H1 (cell line): ENCODE results near the gene ANKMY2. TPM values are rescaled to one million over a fixed set of nuclear protein-coding genes. Genes with fewer than 3 reads are reported as not detected.
"Not testable (repeated sequence)": the region's sequence is repeated elsewhere in the genome, so short reads cannot be mapped to it uniquely, and the experiment has no call there.

Experiments used
- CTCF ChIA-PET: fragments of 300-600 bp; sonication (Branson Sonifier 250); formaldehyde crosslinking; loops from one replicate; lab custom pipeline; 2021; ENCODE audit not compliant: partially characterized antibody; lab: Charles Lee
- POLR2A ChIA-PET: fragments of 300-600 bp; sonication (Branson Sonifier 250); formaldehyde crosslinking; loops from one replicate; lab custom pipeline; 2021; ENCODE audit warnings: inconsistent platforms; ENCODE audit not compliant: partially characterized antibody; lab: Charles Lee
- DNase-seq, 2 experiments: peaks; one replicate each; pipeline versions ENCODE4 v3.0.0 to v3.0.0-alpha.2; 2010 to 2022; ENCODE audit warnings: low spot score in 2 of 2, low read depth in 1 of 2, mixed read lengths in 1 of 2
- FAIRE-seq: peaks from 2 replicates; lab custom pipeline; 2011; peaks lifted over from hg19 to GRCh38; lab: Jason Lieb, UNC
- H2AFZ ChIP-seq: 2 replicates; pipeline ENCODE4 v1.8.1; 2012; ENCODE audit warnings: low read length, inconsistent platforms
- H2AK5ac ChIP-seq: 2 replicates; pipeline ENCODE4 v1.6.1; 2013; ENCODE audit warnings: low read depth, low read length
- H2BK120ac ChIP-seq: replicated peaks from 2 replicates; pipeline ENCODE3; 2013; ENCODE audit warnings: low read depth, low read length, inconsistent platforms
- H2BK12ac ChIP-seq: 2 replicates; pipeline ENCODE4 v1.6.1; 2013; ENCODE audit warnings: low read depth, low read length
- H2BK15ac ChIP-seq: 2 replicates; pipeline ENCODE4 v1.6.1; 2013; ENCODE audit warnings: low read length
- H2BK20ac ChIP-seq: 2 replicates; pipeline ENCODE4 v1.6.1; 2013; ENCODE audit warnings: low read length
- H2BK5ac ChIP-seq: 2 replicates; pipeline ENCODE4 v1.6.1; 2013; ENCODE audit warnings: low read depth, low read length
- H3K14ac ChIP-seq: 2 replicates; pipeline ENCODE4 v1.6.1; 2013; ENCODE audit warnings: inconsistent platforms; ENCODE audit not compliant: insufficient read length
- H3K18ac ChIP-seq: 2 replicates; pipeline ENCODE4 v1.6.1; 2013; ENCODE audit warnings: low read length; ENCODE audit errors: extremely low read depth
- H3K23ac ChIP-seq: 2 replicates; pipeline ENCODE4 v1.6.1; 2013; ENCODE audit warnings: inconsistent platforms; ENCODE audit not compliant: insufficient read length
- H3K23me2 ChIP-seq: 2 replicates; pipeline ENCODE4 v1.6.1; 2013; ENCODE audit warnings: low read depth, low read length
- H3K27ac ChIP-seq: 2 replicates; pipeline ENCODE4 v1.6.1; 2011; ENCODE audit warnings: low read depth, low read length, inconsistent platforms
- H3K27me3 ChIP-seq, 4 experiments: replicated peaks in 1 of 4; 1 replicate in 1 of 4; 2 replicates in 3 of 4; pipeline versions ENCODE4 v1.6.1 to v1.8.1; 2011 to 2013; ENCODE audit warnings: low read length in 3 of 4, mild to moderate bottlenecking in 3 of 4, inconsistent platforms in 2 of 4, mixed read lengths in 2 of 4, moderate library complexity in 1 of 4; ENCODE audit not compliant: control insufficient read depth in 3 of 4, insufficient read depth in 3 of 4; ENCODE audit errors: extremely low read depth in 1 of 4
- H3K36me3 ChIP-seq, 4 experiments: 2 replicates each; pipeline versions ENCODE4 v1.6.1 to v1.8.1; 2011 to 2013; ENCODE audit warnings: mild to moderate bottlenecking in 4 of 4, low read length in 3 of 4, moderate library complexity in 2 of 4, control low read depth in 1 of 4, inconsistent platforms in 1 of 4; ENCODE audit not compliant: insufficient read depth in 4 of 4, control insufficient read depth in 2 of 4
- H3K4ac ChIP-seq: replicated peaks from 2 replicates; pipeline ENCODE3; 2013; ENCODE audit warnings: low read length, low read depth, mixed read lengths, inconsistent platforms; ENCODE audit not compliant: insufficient read length
- H3K4me1 ChIP-seq, 4 experiments: replicated peaks in 1 of 4; 1 replicate in 1 of 4; 2 replicates in 3 of 4; pipeline versions ENCODE4 v1.6.1 to v1.8.1; 2011 to 2013; ENCODE audit warnings: low read length in 3 of 4, inconsistent platforms in 2 of 4, mixed read lengths in 1 of 4; ENCODE audit not compliant: insufficient read depth in 4 of 4, control insufficient read depth in 3 of 4
- H3K4me2 ChIP-seq, 2 experiments: 2 replicates each; pipeline versions ENCODE4 v1.6.1 to v1.8.1; 2011 to 2013; ENCODE audit warnings: low read depth in 2 of 2, low read length in 2 of 2, control low read depth in 1 of 2, inconsistent platforms in 1 of 2, mild to moderate bottlenecking in 1 of 2; ENCODE audit not compliant: insufficient read depth in 1 of 2
- H3K4me3 ChIP-seq, 4 experiments: fragments of 200-600, 300-600 bp in 1 of 4; sonication (generic), shearing (Covaris generic), sonication (Bioruptor Twin) in 1 of 4; 2 replicates each; pipeline versions ENCODE4 v1.5.1 to v1.8.1; 2011 to 2016; ENCODE audit warnings: low read length in 4 of 4, low read depth in 3 of 4, control low read depth in 2 of 4, inconsistent platforms in 2 of 4, mild to moderate bottlenecking in 2 of 4, mixed read lengths in 1 of 4, moderate library complexity in 1 of 4; ENCODE audit not compliant: insufficient read depth in 2 of 4; ENCODE audit errors: extremely low read depth in 1 of 4
- H3K56ac ChIP-seq: replicated peaks from 2 replicates; pipeline ENCODE3; 2013; ENCODE audit warnings: low read depth, mild to moderate bottlenecking, mixed read lengths, low read length, inconsistent platforms; ENCODE audit not compliant: insufficient read length
- H3K79me1 ChIP-seq: 2 replicates; pipeline ENCODE4 v1.6.1; 2013; ENCODE audit warnings: low read depth, low read length, control low read depth
- H3K79me2 ChIP-seq, 2 experiments: 2 replicates each; pipeline versions ENCODE4 v1.6.1 to v1.8.1; 2012 to 2013; ENCODE audit warnings: low read length in 2 of 2, mild to moderate bottlenecking in 2 of 2, inconsistent platforms in 1 of 2; ENCODE audit not compliant: insufficient read depth in 2 of 2, control insufficient read depth in 1 of 2
- H3K9ac ChIP-seq, 4 experiments: replicated peaks in 1 of 4; 1 replicate in 1 of 4; 2 replicates in 3 of 4; pipeline versions ENCODE4 v1.6.1 to v1.8.1; 2011 to 2013; ENCODE audit warnings: low read depth in 3 of 4, low read length in 3 of 4, control low read depth in 2 of 4, mild to moderate bottlenecking in 2 of 4, moderate library complexity in 2 of 4, inconsistent platforms in 1 of 4; ENCODE audit errors: extremely low read depth in 1 of 4
- H3K9me3 ChIP-seq, 2 experiments: 2 replicates each; pipeline versions ENCODE4 v1.6.1 to v1.8.1; 2012 to 2013; ENCODE audit warnings: mild to moderate bottlenecking in 2 of 2, moderate library complexity in 2 of 2, control low read depth in 1 of 2, inconsistent platforms in 1 of 2, low read depth in 1 of 2, low read length in 1 of 2, mixed read lengths in 1 of 2; ENCODE audit not compliant: insufficient read depth in 2 of 2
- H4K20me1 ChIP-seq, 2 experiments: replicated peaks in 1 of 2; 2 replicates each; pipeline versions ENCODE3 to v1.8.1; 2011 to 2013; ENCODE audit warnings: inconsistent platforms in 2 of 2, low read length in 2 of 2, mild to moderate bottlenecking in 1 of 2; ENCODE audit not compliant: insufficient read depth in 2 of 2, control insufficient read depth in 1 of 2
- H4K5ac ChIP-seq: 2 replicates; pipeline ENCODE4 v1.6.1; 2013; ENCODE audit warnings: low read length, low read depth, mixed read lengths, inconsistent platforms; ENCODE audit not compliant: insufficient read length
- H4K8ac ChIP-seq: 2 replicates; pipeline ENCODE4 v1.8.0; 2013; ENCODE audit warnings: mild to moderate bottlenecking, moderate library complexity, low read length, inconsistent platforms; ENCODE audit not compliant: insufficient read depth; ENCODE audit errors: extremely low read depth
- H4K91ac ChIP-seq: replicated peaks from 2 replicates; pipeline ENCODE3; 2013; ENCODE audit warnings: low read length, mixed read lengths, inconsistent platforms; ENCODE audit not compliant: insufficient read length
- WGBS, 2 experiments: shearing (Covaris generic) in 1 of 2; methylation state at CpG; one replicate each; pipeline versions ENCODE4 v1.1.6 to v1.1.7; 2013 to 2015; ENCODE audit warnings: low lambda C conversion rate in 2 of 2, mixed read lengths in 2 of 2, inconsistent platforms in 1 of 2, low coverage in 1 of 2, missing lambda C conversion rate in 1 of 2; ENCODE audit not compliant: insufficient replicate concordance in 2 of 2, insufficient coverage in 1 of 2, insufficient read length in 1 of 2; ENCODE audit errors: extremely low coverage in 1 of 2, missing lambda C conversion rate in 1 of 2; 5-methylcytosine and 5-hydroxymethylcytosine counted together
- polyA plus RNA-seq, 7 experiments: library from polyadenylated mRNA; depleted of rRNA in 3 of 7; stranded (reverse) in 5 of 7; unstranded in 2 of 7; fragments of >200 nt in 5 of 7; fragments of 200-250 nt in 2 of 7; gene quantifications; 1 replicate in 5 of 7; 2 replicates in 1 of 7; 4 replicates in 1 of 7; pipeline versions ENCODE4 v1.2.1 to v1.2.3, GENCODE V29; 2011 to 2013; ENCODE audit warnings: missing spikeins in 2 of 7, mixed read lengths in 2 of 7
- total RNA-seq: library from RNA; stranded (reverse); fragmentation: NEBNext Ultra II Directional; extraction: Animal tissue kit (Norgen Biotek cat#: 25700); gene quantifications from 2 replicates; pipeline ENCODE4 v1.2.1, GENCODE V29; 2021

ANKMY2 gene
- total and polyA plus RNA-seq, 2 of the 8 experiments (the other 6 are each of a cell fraction or from before 2014, with no cell fraction given) = 5.2 to 9.3 TPM

GRCh38 chr7:16595596-16595995 is 50.0 kb downstream of the ANKMY2 start:
- H2AFZ ChIP-seq, H4K91ac ChIP-seq, H2BK120ac ChIP-seq, H2BK15ac ChIP-seq, H4K5ac ChIP-seq, H3K14ac ChIP-seq, H3K23ac ChIP-seq, H3K9ac ChIP-seq, H4K20me1 ChIP-seq, H2AK5ac ChIP-seq, H3K56ac ChIP-seq, H3K4me1 ChIP-seq, H2BK12ac ChIP-seq, H3K27me3 ChIP-seq, H3K4me3 ChIP-seq, H3K4ac ChIP-seq, H3K27ac ChIP-seq, CTCF ChIA-PET, H3K18ac ChIP-seq, H2BK20ac ChIP-seq, H3K79me1 ChIP-seq, H3K23me2 ChIP-seq, POLR2A ChIA-PET, DNase-seq, H3K4me2 ChIP-seq, H3K79me2 ChIP-seq, H4K8ac ChIP-seq, H3K36me3 ChIP-seq, H3K9me3 ChIP-seq, FAIRE-seq, H2BK5ac ChIP-seq: not testable (repeated sequence)
- 92% methylated on average over 4 of the region's 4 CpGs; no CpG with 5 or more reads in 1 of the 2 experiments for WGBS, 2 experiments
